Mesenchymal stem cell (in vitro differentiated cells and primary cell): ENCODE measurements around the gene CTNNA1.

Experiments used
- DNase-seq: peaks from one replicate; pipeline ENCODE4 v3.0.0-alpha.2; 2013
- H2AFZ ChIP-seq: one replicate; pipeline ENCODE4 v1.6.1; 2013; ENCODE audit warnings: low read depth, mild to moderate bottlenecking, control low read depth, inconsistent platforms, low read length, moderate library complexity
- H2AK5ac ChIP-seq: 2 replicates; pipeline ENCODE4 v1.6.1; 2013; ENCODE audit warnings: low read length, moderate library complexity, mild to moderate bottlenecking, inconsistent platforms; ENCODE audit not compliant: severe bottlenecking
- H2BK120ac ChIP-seq: one replicate; pipeline ENCODE4 v1.6.1; 2013; ENCODE audit warnings: low read depth, mild to moderate bottlenecking, inconsistent platforms, low read length, moderate library complexity
- H2BK12ac ChIP-seq, 2 experiments: one replicate each; pipeline ENCODE4 v1.6.1; 2013; ENCODE audit warnings: inconsistent platforms in 2 of 2, low read length in 2 of 2, mild to moderate bottlenecking in 2 of 2, moderate library complexity in 2 of 2, control low read depth in 1 of 2
- H2BK15ac ChIP-seq: one replicate; pipeline ENCODE4 v1.6.1; 2013; ENCODE audit warnings: mild to moderate bottlenecking, low read depth, inconsistent platforms; ENCODE audit not compliant: poor library complexity, severe bottlenecking
- H2BK5ac ChIP-seq: 2 replicates; pipeline ENCODE4 v1.6.1; 2013; ENCODE audit warnings: low read depth, mild to moderate bottlenecking, low read length, control low read depth, inconsistent platforms; ENCODE audit not compliant: poor library complexity, severe bottlenecking
- H3K14ac ChIP-seq, 2 experiments: one replicate each; pipeline ENCODE4 v1.6.1; 2013; ENCODE audit warnings: inconsistent platforms in 2 of 2, low read length in 2 of 2, control low read depth in 1 of 2, mild to moderate bottlenecking in 1 of 2, moderate library complexity in 1 of 2
- H3K18ac ChIP-seq, 2 experiments: one replicate each; pipeline ENCODE4 v1.6.1; 2013; ENCODE audit warnings: inconsistent platforms in 2 of 2, low read length in 2 of 2, control low read depth in 1 of 2, low read depth in 1 of 2, mild to moderate bottlenecking in 1 of 2
- H3K23ac ChIP-seq, 2 experiments: one replicate each; pipeline ENCODE4 v1.6.1; 2013; ENCODE audit warnings: inconsistent platforms in 2 of 2, low read length in 2 of 2, mild to moderate bottlenecking in 2 of 2, moderate library complexity in 2 of 2, control low read depth in 1 of 2
- H3K27ac ChIP-seq: 2 replicates; pipeline ENCODE4 v1.5.1; 2013; ENCODE audit warnings: mild to moderate bottlenecking, moderate library complexity, low read length, control low read depth, inconsistent platforms; ENCODE audit not compliant: poor library complexity, severe bottlenecking
- H3K27me3 ChIP-seq, 2 experiments: 2 replicates each; pipeline versions ENCODE4 v1.6.1 to v1.7.0; 2013; ENCODE audit warnings: low read length in 2 of 2, mild to moderate bottlenecking in 2 of 2, moderate library complexity in 2 of 2, control low read depth in 1 of 2, inconsistent platforms in 1 of 2; ENCODE audit not compliant: control insufficient read depth in 1 of 2, insufficient read depth in 1 of 2
- H3K36me3 ChIP-seq, 2 experiments: 2 replicates each; pipeline versions ENCODE4 v1.6.1 to v1.7.0; 2013; ENCODE audit warnings: low read length in 2 of 2, control low read depth in 1 of 2, inconsistent platforms in 1 of 2, low read depth in 1 of 2, mild to moderate bottlenecking in 1 of 2; ENCODE audit not compliant: insufficient read depth in 2 of 2, control insufficient read depth in 1 of 2
- H3K4ac ChIP-seq, 2 experiments: one replicate each; pipeline ENCODE4 v1.6.1; 2013; ENCODE audit warnings: inconsistent platforms in 2 of 2, low read length in 2 of 2, mild to moderate bottlenecking in 2 of 2, moderate library complexity in 2 of 2, control low read depth in 1 of 2, low read depth in 1 of 2
- H3K4me1 ChIP-seq: 2 replicates; pipeline ENCODE4 v1.6.1; 2013; ENCODE audit warnings: low read depth, low read length, control low read depth; ENCODE audit not compliant: control insufficient read depth, insufficient read depth
- H3K4me2 ChIP-seq: 2 replicates; pipeline ENCODE4 v1.6.1; 2013; ENCODE audit warnings: low read length, mild to moderate bottlenecking, inconsistent platforms; ENCODE audit not compliant: poor library complexity, severe bottlenecking
- H3K4me3 ChIP-seq, 2 experiments: 2 replicates each; pipeline versions ENCODE4 v1.5.1 to v1.7.0; 2013; ENCODE audit warnings: low read length in 2 of 2, mild to moderate bottlenecking in 2 of 2, control low read depth in 1 of 2, low read depth in 1 of 2; ENCODE audit not compliant: insufficient read depth in 1 of 2
- H3K79me1 ChIP-seq: replicated peaks from 2 replicates; pipeline ENCODE4 v1.6.1; 2013; ENCODE audit warnings: mild to moderate bottlenecking, control low read depth, low read length, inconsistent platforms; ENCODE audit not compliant: poor library complexity, severe bottlenecking
- H3K9ac ChIP-seq: 2 replicates; pipeline ENCODE4 v1.7.0; 2013; ENCODE audit warnings: mild to moderate bottlenecking, low read length, moderate library complexity
- H3K9me3 ChIP-seq: 2 replicates; pipeline ENCODE4 v1.7.0; 2013; ENCODE audit warnings: mild to moderate bottlenecking, low read length; ENCODE audit not compliant: control insufficient read depth
- H4K8ac ChIP-seq: one replicate; pipeline ENCODE4 v1.6.1; 2013; ENCODE audit warnings: inconsistent platforms, mild to moderate bottlenecking, low read length, moderate library complexity
- H4K91ac ChIP-seq: one replicate; pipeline ENCODE4 v1.6.1; 2013; ENCODE audit warnings: mild to moderate bottlenecking, low read length, inconsistent platforms
- WGBS: methylation state at CpG from one replicate; pipeline ENCODE4 v1.1.7; 2013; ENCODE audit warnings: mixed read lengths; 5-methylcytosine and 5-hydroxymethylcytosine counted together

Gene CTNNA1

GRCh38 chr5:138762110-138762509, 8.9 kb downstream of the CTNNA1 start:
- Histone ChIP-seq H2AFZ (no peak overlapping the region), H3K4ac (no peak overlapping the region), H4K91ac (no peak overlapping the region), H2BK120ac (no peak overlapping the region), H2BK5ac (no peak overlapping the region), H3K14ac (no peak overlapping the region), H3K23ac (no peak overlapping the region), H2BK15ac (no peak overlapping the region), H3K4me3 (no peak overlapping the region), H3K9ac (no peak overlapping the region), H3K9me3 (no peaks in the 10 kb centered on the region), H3K79me1 (no peaks in the 10 kb centered on the region), H3K18ac (no peak overlapping the region), H2BK12ac (no peak overlapping the region), H3K27ac (peak overlapping the region; percentile 3), H3K4me1 (peaks cover 15% of the 10 kb centered on the region), H3K36me3 (peaks cover 16 to 26% of the 10 kb centered on the region in 2 experiments), H3K4me2 (no peak overlapping the region), H2AK5ac (no peak overlapping the region), H3K27me3 (no peaks in the 10 kb centered on the region), H4K8ac (no peak overlapping the region)
- DNase-seq, result no peak
- 100% methylated on average over 1 of the region's 1 CpG for WGBS

DNA sequence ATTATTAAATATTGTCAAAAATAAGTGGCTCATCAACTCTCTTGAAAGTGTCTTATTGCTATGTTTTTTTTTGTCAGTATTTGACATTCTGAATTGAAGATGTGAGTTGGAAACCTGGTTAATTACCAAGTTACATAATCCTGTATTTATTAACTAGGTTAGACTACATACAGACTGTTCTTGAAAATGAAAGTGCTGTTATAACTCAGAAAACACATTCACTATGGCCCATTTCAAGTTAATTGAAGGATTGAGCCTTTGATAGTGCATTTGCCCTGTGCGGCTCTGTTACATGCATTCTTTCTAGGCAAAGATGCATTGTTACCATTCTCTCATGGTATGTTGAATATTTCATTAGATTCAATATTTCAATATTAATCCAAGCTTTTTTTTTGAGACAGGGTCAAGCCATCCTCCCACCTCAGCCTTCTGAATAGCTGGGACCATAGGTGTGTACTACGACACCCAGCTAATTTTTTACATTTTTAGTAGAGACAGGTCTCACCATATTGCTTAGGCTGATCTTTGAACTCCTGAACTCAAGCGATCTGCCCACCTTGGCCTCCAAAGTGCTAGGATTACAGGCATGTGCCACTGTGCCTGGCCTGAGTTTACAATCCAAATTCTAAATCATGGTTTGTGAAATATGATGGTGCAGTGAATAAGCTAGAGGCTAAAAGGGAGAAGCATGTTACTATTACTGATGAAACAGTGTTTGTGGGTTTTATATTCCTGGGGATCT, 10.0 kb downstream of the CTNNA1 start:
- Histone ChIP-seq H3K9me3 (no peaks in the 10 kb centered on the region), H3K79me1 (no peaks in the 10 kb centered on the region), H3K27me3 (no peaks in the 10 kb centered on the region), H2AK5ac (peak overlapping the region; percentile 92), H3K36me3 (peaks cover 15 to 26% of the 10 kb centered on the region in 2 experiments), H2BK12ac (no peak overlapping the region), H2BK5ac (no peak overlapping the region), H2AFZ (no peak overlapping the region), H3K9ac (peak overlapping the region; percentile 17), H3K14ac (no peak overlapping the region), H4K91ac (no peak overlapping the region), H4K8ac (no peak overlapping the region), H3K4me2 (peak overlapping the region; percentile 43), H2BK15ac (no peak overlapping the region), H3K4me1 (peaks cover 17% of the 10 kb centered on the region), H3K27ac (peak overlapping the region; percentile 8), H3K23ac (no peak overlapping the region), H3K4me3 (no peak overlapping the region), H3K18ac (no peak overlapping the region), H3K4ac (no peak overlapping the region), H2BK120ac (no peak overlapping the region)
- no peak for DNase-seq
- 97% methylated on average over 2 of the region's 3 CpGs for WGBS

GRCh38 chr5:138770291-138770690, 17.1 kb downstream of the CTNNA1 start:
- peaks cover 8% of the 10 kb centered on the region for H3K4me1 ChIP-seq
- WGBS, result 90% methylated on average over 6 of the region's 6 CpGs
- H4K8ac ChIP-seq, result no peak overlapping the region
- H3K4ac ChIP-seq, result no peak overlapping the region
- no peak overlapping the region for H2AFZ ChIP-seq
- no peak overlapping the region for H3K18ac ChIP-seq
- no peak overlapping the region for H3K27ac ChIP-seq
- H3K36me3 ChIP-seq, result peaks cover 4 to 8% of the 10 kb centered on the region in 2 experiments
- no peak overlapping the region for H2BK5ac ChIP-seq
- H2BK15ac ChIP-seq, result no peak overlapping the region
- no peak for DNase-seq
- no peak overlapping the region for H2BK12ac ChIP-seq
- H3K79me1 ChIP-seq, result no peaks in the 10 kb centered on the region
- H3K14ac ChIP-seq, result no peak overlapping the region
- no peak overlapping the region for H4K91ac ChIP-seq
- H3K27me3 ChIP-seq, result no peaks in the 10 kb centered on the region
- H3K4me2 ChIP-seq, result no peak overlapping the region
- H3K9me3 ChIP-seq, result no peaks in the 10 kb centered on the region
- H3K9ac ChIP-seq, result no peak overlapping the region
- H2BK120ac ChIP-seq, result no peak overlapping the region
- H3K23ac ChIP-seq, result no peak overlapping the region
- H2AK5ac ChIP-seq, result no peak overlapping the region
- no peak overlapping the region for H3K4me3 ChIP-seq

- no peak overlapping the region for H2AK5ac ChIP-seq
- H3K9ac ChIP-seq, result no peak overlapping the region
- H4K91ac ChIP-seq, result no peak overlapping the region
- no peak overlapping the region for H2AFZ ChIP-seq
- H3K4me1 ChIP-seq, result peaks cover 9% of the 10 kb centered on the region
- H2BK12ac ChIP-seq, result no peak overlapping the region
- no peak overlapping the region for H3K4ac ChIP-seq
- no peak for DNase-seq
- H3K27me3 ChIP-seq, result no peaks in the 10 kb centered on the region
- no peak overlapping the region for H3K14ac ChIP-seq
- H2BK5ac ChIP-seq, result no peak overlapping the region
- no peak overlapping the region for H2BK120ac ChIP-seq
- H3K36me3 ChIP-seq, result peaks cover 4 to 8% of the 10 kb centered on the region in 2 experiments
- no peak overlapping the region for H4K8ac ChIP-seq
- H2BK15ac ChIP-seq, result no peak overlapping the region
- H3K4me2 ChIP-seq, result no peak overlapping the region
- no peaks in the 10 kb centered on the region for H3K9me3 ChIP-seq
- no peak overlapping the region for H3K23ac ChIP-seq
- H3K18ac ChIP-seq, result no peak overlapping the region
- no peak overlapping the region for H3K4me3 ChIP-seq
- H3K27ac ChIP-seq, result no peak overlapping the region
- WGBS, result no CpG with 5 or more reads among the region's 1 CpG
- no peaks in the 10 kb centered on the region for H3K79me1 ChIP-seq
Observed at GRCh38 chr5:138770977-138771376, 17.8 kb downstream of the CTNNA1 start.
